K562 (cell line): Measurements from ENCODE around the gene ESR2. TPM values are rescaled to one million over a fixed set of nuclear protein-coding genes. Genes with fewer than 3 reads are reported as not detected.

Experiments used
- ATAC-seq: fragments of 200-7000 bp; cut with Tn5 transposase; 3 replicates; pipeline ENCODE4 v1.9.1; 2020; ENCODE audit warnings: moderate library complexity
- BruUV-seq: library from RNA; stranded (reverse); fragments of 400-500 nt; replicated peaks from 2 replicates; lab custom pipeline; 2021; lab: Mats Ljungman, UMichigan
- CTCF ChIA-PET: fragments of 300-600 bp; formaldehyde crosslinking; extraction: SDS; loops from one replicate; lab custom pipeline; 2021; ENCODE audit warnings: low intra/inter-chr PET ratio; lab: Yijun Ruan, JAX
- POLR2A ChIA-PET: fragments of 300-600, 350-650 bp; sonication (Branson Sonifier 250); formaldehyde crosslinking; extraction: SDS; loops from one replicate; lab custom pipeline; 2021; ENCODE audit warnings: antibody characterized with exemption, inconsistent platforms; lab: Yijun Ruan, JAX
- DNase-seq, 4 experiments: peaks; one replicate each; pipeline versions ENCODE4 v3.0.0 to v3.0.0-alpha.2; 2011 to 2018; ENCODE audit warnings: low spot score in 3 of 4, mixed read lengths in 3 of 4; ENCODE audit errors: extremely low read depth in 1 of 4
- FAIRE-seq: peaks from 2 replicates; lab custom pipeline; 2011; peaks lifted over from hg19 to GRCh38; lab: Jason Lieb, UNC
- H2AFZ ChIP-seq: 2 replicates; pipeline ENCODE4 v1.6.0; 2011; ENCODE audit warnings: low read depth, low read length, control low read depth, inconsistent platforms
- H3K27ac ChIP-seq: fragments of 200-600 bp; 3 replicates; pipeline ENCODE4 v1.8.0; 2011; ENCODE audit warnings: low read depth, mild to moderate bottlenecking, control low read depth, inconsistent platforms, low read length, moderate library complexity, mixed read lengths; ENCODE audit errors: extremely low read depth
- H3K27me3 ChIP-seq, 2 experiments: fragments of 300-600 bp in 1 of 2; 2 replicates in 1 of 2; 3 replicates in 1 of 2; pipeline versions ENCODE4 v1.6.0 to v1.8.0; 2011; ENCODE audit warnings: inconsistent platforms in 2 of 2, low read length in 2 of 2, mild to moderate bottlenecking in 1 of 2, mixed read lengths in 1 of 2, moderate library complexity in 1 of 2; ENCODE audit not compliant: control insufficient read depth in 2 of 2, insufficient read depth in 2 of 2
- H3K36me3 ChIP-seq: fragments of 300-600 bp; 3 replicates; pipeline ENCODE4 v1.8.0; 2011; ENCODE audit warnings: mild to moderate bottlenecking, low read length, inconsistent platforms; ENCODE audit not compliant: control insufficient read depth, insufficient read depth
- H3K4me1 ChIP-seq, 2 experiments: fragments of 200-600 bp in 1 of 2; replicated peaks in 1 of 2; 2 replicates in 1 of 2; 3 replicates in 1 of 2; pipeline versions ENCODE4 v1.5.1 to v1.8.0; 2011; ENCODE audit warnings: inconsistent platforms in 2 of 2, low read length in 2 of 2, mild to moderate bottlenecking in 1 of 2, mixed read lengths in 1 of 2, moderate library complexity in 1 of 2; ENCODE audit not compliant: control insufficient read depth in 2 of 2, insufficient read depth in 2 of 2
- H3K4me2 ChIP-seq: 2 replicates; pipeline ENCODE4 v1.6.1; 2011; ENCODE audit warnings: low read length, control low read depth, inconsistent platforms, mixed read lengths; ENCODE audit not compliant: insufficient read depth
- H3K4me3 ChIP-seq: fragments of 200-600 bp; sonication (generic), shearing (Covaris generic); 2 replicates; pipeline ENCODE4 v1.5.1; 2016; ENCODE audit warnings: control low read depth, inconsistent platforms
- H3K79me2 ChIP-seq: fragments of 200-600 bp; 3 replicates; pipeline ENCODE4 v1.8.0; 2011; ENCODE audit warnings: low read length, inconsistent platforms; ENCODE audit not compliant: control insufficient read depth, insufficient read depth
- H3K9ac ChIP-seq, 2 experiments: 2 replicates each; pipeline versions ENCODE4 v1.6.0 to v1.6.1; 2011; ENCODE audit warnings: low read depth in 2 of 2, low read length in 2 of 2, control low read depth in 1 of 2, inconsistent platforms in 1 of 2, mild to moderate bottlenecking in 1 of 2, mixed read lengths in 1 of 2; ENCODE audit not compliant: insufficient read depth in 1 of 2
- H3K9me1 ChIP-seq: one replicate; pipeline ENCODE4 v1.6.0; 2011; ENCODE audit warnings: inconsistent platforms, mild to moderate bottlenecking, low read length, moderate library complexity; ENCODE audit not compliant: control insufficient read depth, insufficient read depth
- H3K9me3 ChIP-seq: replicated peaks from 2 replicates; pipeline ENCODE4 v1.5.1; 2011; ENCODE audit warnings: low read depth, low read length, inconsistent platforms; ENCODE audit not compliant: control insufficient read depth, insufficient read depth
- H4K20me1 ChIP-seq: replicated peaks from 2 replicates; pipeline ENCODE4 v1.6.1; 2011; ENCODE audit warnings: low read length, inconsistent platforms, mixed read lengths; ENCODE audit not compliant: control insufficient read depth, insufficient read depth
- ATF3 ChIP-seq, 2 experiments: fragments of 450-650 bp in 1 of 2; sonication (generic) in 1 of 2; formaldehyde crosslinking in 1 of 2; IDR thresholded peaks in 1 of 2; conservative IDR thresholded peaks in 1 of 2; 2 replicates each; pipeline versions ENCODE4 v1.6.1 to v1.8.1; 2016 to 2023; ENCODE audit warnings: mild to moderate bottlenecking in 2 of 2, moderate library complexity in 2 of 2, inconsistent platforms in 1 of 2, missing genetic modification reagents in 1 of 2
- FOSL1 ChIP-seq: fragments of 200-800 bp; sonication (Bioruptor generic); conservative IDR thresholded peaks from 2 replicates; pipeline ENCODE4 v1.6.1; 2016; ENCODE audit warnings: missing genetic modification characterization, missing compliant biosample characterization
- JUND ChIP-seq, 2 experiments: IDR thresholded peaks; 2 replicates in 1 of 2; 3 replicates in 1 of 2; pipeline ENCODE4 v1.6.1; 2011; ENCODE audit warnings: borderline replicate concordance in 2 of 2, low read depth in 2 of 2, low read length in 2 of 2, improper control_type of control experiment in 1 of 2, missing biosample characterization in 1 of 2, missing genetic modification characterization in 1 of 2, missing genetic modification reagents in 1 of 2
- ZNF551 ChIP-seq: fragments of 250-450 bp; sonication (Bioruptor Pico); IDR thresholded peaks from 2 replicates; pipeline ENCODE4 v1.5.0; 2021; ENCODE audit warnings: mild to moderate bottlenecking, moderate library complexity
- WGBS: fragments of 100-300 bp; shearing (Covaris generic); methylation state at CpG from one replicate; pipeline ENCODE4 v1.1.6; 2016; ENCODE audit warnings: low coverage, mixed read lengths; ENCODE audit not compliant: insufficient coverage; ENCODE audit errors: missing lambda C conversion rate; 5-methylcytosine and 5-hydroxymethylcytosine counted together
- in situ Hi-C: fragments of 300-500 bp; cut with MboI; formaldehyde crosslinking; loops from 4 replicates; pipeline ENCODE4 v1.15.0; 2018; ENCODE audit warnings: inconsistent platforms, mixed read lengths
- intact Hi-C: fragments of 100-400 bp; cut with micrococcal nuclease; formaldehyde crosslinking; loops from 2 replicates; pipeline ENCODE4 v1.14.2; 2022
- polyA plus RNA-seq, 8 experiments: library from polyadenylated mRNA; depleted of rRNA in 4 of 8; stranded (reverse) in 5 of 8; unstranded in 3 of 8; fragments of >200 nt; fragmentation: Nextera tagmentation in 2 of 8; fragmentation: Illumina TruSeq in 1 of 8; extraction: Ambion mirVana in 2 of 8; extraction: Trizol in 1 of 8; gene quantifications; 2 replicates each; pipeline versions ENCODE4 v1.2.1 to v1.2.3, GENCODE V29; 2011 to 2014; ENCODE audit warnings: inconsistent platforms in 1 of 8, missing spikeins in 1 of 8
- total RNA-seq, 7 experiments: library from RNA; depleted of rRNA in 6 of 7; stranded (reverse); fragments of >200 nt in 6 of 7; fragmentation: Illumina TruSeq in 2 of 7; extraction: Trizol in 2 of 7; gene quantifications; 2 replicates each; pipeline versions ENCODE4 v1.2.1 to v1.2.3, GENCODE V29; 2011 to 2021; ENCODE audit warnings: low replicate concordance in 1 of 7
- TF ChIP-seq, protein P1 (sequence below): fragments of 250-450 bp; sonication (Bioruptor Pico); IDR thresholded peaks from 2 replicates; pipeline ENCODE4 v1.6.1; 2021; ENCODE audit warnings: mild to moderate bottlenecking

Gene ESR2
- total and polyA plus RNA-seq, 9 of the 15 experiments (the other 6 are each of a cell fraction or from before 2014, with no cell fraction given): 0.07 to 3.8 (median 2.0) TPM

- intact Hi-C loops: no loop called here
- no peak overlapping the region for H3K4me3 ChIP-seq
- no peaks in the 10 kb centered on the region; a peak in 1 of 5 replicates for H3K27me3 ChIP-seq
- no peak overlapping the region for H2AFZ ChIP-seq
- no peak overlapping the region for H3K27ac ChIP-seq
- ChIA-PET CTCF (no interaction called here), POLR2A (interaction anchor here (0.7 kb wide), 1 partner anchor 619 kb away, joined by 3 read pairs; no protein-coding TSS in a partner anchor)
- DNase-seq (no peak), FAIRE-seq (no peak), ATAC-seq (no peak)
- in situ Hi-C loops: no loop called here
- H3K4me1 ChIP-seq: no peaks in the 10 kb centered on the region
- H3K79me2 ChIP-seq: no peaks in the 10 kb centered on the region
- no peaks in the 10 kb centered on the region for H3K9me1 ChIP-seq
- H3K9me3 ChIP-seq: no peaks in the 10 kb centered on the region
- no TSS peak for BruUV-seq
- no peaks in the 10 kb centered on the region for H4K20me1 ChIP-seq
- H3K9ac ChIP-seq: no peak overlapping the region
- 27% methylated on average over 5 of the region's 9 CpGs for WGBS
- H3K4me2 ChIP-seq: no peak overlapping the region
- TF ChIP-seq, protein P1, sequence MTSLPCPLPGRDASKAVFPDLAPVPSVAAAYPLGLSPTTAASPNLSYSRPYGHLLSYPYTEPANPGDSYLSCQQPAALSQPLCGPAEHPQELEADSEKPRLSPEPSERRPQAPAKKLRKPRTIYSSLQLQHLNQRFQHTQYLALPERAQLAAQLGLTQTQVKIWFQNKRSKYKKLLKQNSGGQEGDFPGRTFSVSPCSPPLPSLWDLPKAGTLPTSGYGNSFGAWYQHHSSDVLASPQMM: no peak
- 0 out of 2 replicates have a peak, but pooled peaks have one; percentile 12 for TF ChIP-seq JUND (IDR thresholded peaks at IDR 0.05; ENCODE audit: borderline replicate concordance, low read depth, low read length)
- no peak for TF ChIP-seq JUND (tag; IDR thresholded peaks at IDR 0.05; ENCODE audit: borderline replicate concordance, low read depth, low read length)
- TF ChIP-seq FOSL1: peak; percentile 73
- no peak for TF ChIP-seq ZNF551
- 0 out of 2 replicates have a peak, but pooled peaks have one; percentile 9 for TF ChIP-seq ATF3 (IDR thresholded peaks at IDR 0.05)
- TF ChIP-seq ATF3 (CRISPR knock-in tag; conservative IDR thresholded peaks at IDR 0.05): no peak
- no peaks in the 10 kb centered on the region for H3K36me3 ChIP-seq
Measured at GRCh38 chr14:64232095-64232838, 61.9 kb downstream of the ESR2 start.
